ENCODE data around the gene PLEKHA8.
A peak's percentile ranks its signal among the peaks of the same experiment; 100 is the strongest.
"Not testable (repeated sequence)": the region's sequence is repeated elsewhere in the genome, so short reads cannot be mapped to it uniquely, and the experiment has no call there.

PLEKHA8 gene

DNA sequence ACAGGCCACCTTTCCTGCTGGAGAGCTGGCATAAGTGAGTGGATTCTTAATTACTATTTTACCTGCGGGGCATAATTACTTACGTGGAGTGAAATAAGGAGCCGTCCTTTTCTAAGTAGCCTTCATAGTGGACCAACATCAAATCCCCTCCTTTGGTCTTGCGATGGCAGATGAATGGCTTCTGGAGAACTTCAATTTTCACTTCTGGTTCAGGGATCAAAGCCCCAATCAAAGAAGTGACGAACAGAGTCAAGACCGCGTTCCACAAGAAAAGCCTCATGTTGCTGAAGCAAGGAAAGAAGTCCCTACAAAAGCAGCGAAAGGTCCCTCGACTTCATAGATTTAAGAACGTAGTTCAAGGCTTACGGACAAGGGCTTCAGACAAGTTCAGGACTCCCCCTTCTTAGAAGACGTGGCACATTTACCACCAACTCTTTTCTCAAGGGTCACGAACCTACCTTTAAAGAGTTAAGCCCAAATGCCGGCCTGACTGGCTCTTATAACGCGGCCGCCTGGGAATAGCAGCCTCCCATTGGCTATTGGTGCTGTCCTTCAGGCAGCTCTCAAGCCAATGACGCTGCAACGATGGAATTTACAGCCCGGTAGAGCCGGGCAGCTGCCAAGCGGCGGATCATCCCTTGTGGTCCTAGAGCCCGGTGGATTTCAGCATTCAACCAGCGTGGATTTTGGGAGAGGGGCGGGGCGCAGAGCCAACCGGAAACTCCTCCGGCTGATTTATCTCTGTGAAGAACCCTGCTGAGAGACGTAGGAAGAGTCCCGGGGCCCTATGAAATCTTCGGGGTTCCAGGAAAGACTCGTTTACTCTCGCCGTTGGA, 1.8 kb upstream of the PLEKHA8 start, which contains the start of gene FKBP14:
Gene FKBP14, minus strand, starts transcription at position 474 of the 836 bp plus-strand sequence. Its CDS starts 194 bp downstream, at position 280.
- peak; percentile 97 to 99 for DNase-seq

DNA sequence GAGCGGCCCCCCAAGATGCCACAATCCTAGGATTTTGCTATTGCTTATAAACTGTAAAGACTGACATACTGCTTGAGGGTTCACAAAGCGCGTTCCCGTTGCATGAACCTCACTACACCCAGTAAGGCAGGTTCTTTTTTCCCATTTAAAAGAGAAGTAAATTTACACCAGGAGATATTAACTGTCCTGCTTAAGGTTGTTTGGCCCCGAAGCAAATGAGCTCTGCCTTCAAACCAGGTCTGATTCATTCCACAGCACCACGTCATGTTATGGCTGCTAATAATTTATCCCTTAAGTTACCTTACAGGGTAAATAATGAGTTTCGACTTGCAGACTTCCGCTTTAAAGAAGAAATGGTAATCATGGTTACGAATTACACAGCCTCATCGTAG, 1.2 kb upstream of the PLEKHA8 start:
- DNase-seq: peak in 1 of 2 donors; percentile 81

DNA sequence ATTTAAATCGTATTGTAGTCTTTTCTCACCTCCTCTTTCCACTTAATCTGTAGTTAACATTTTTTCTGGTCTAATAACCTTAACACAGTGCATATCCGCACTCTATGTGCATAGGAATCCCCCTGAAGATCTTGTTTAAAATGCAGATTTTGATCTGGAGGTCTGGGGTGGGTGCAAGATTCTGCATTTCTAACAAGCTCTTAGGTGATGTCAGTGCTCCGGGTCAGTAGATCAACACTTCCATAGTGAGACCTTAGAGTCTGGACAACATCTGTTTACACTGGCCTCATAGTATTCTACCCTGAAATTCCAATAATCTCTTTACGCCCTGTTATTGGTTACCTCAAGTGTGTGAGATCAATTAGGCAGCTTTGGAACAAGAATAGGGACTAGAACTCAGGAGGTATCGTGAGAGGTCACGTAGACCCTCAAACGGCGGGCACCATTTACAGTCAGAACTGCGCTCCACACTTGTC, 434 bp upstream of the PLEKHA8 start:
- DNase-seq: no peak

GRCh38 chr7:30028749-30029635, 780 bp downstream of the PLEKHA8 start:
- peak in 1 of 2 donors; percentile 67 for DNase-seq

DNA sequence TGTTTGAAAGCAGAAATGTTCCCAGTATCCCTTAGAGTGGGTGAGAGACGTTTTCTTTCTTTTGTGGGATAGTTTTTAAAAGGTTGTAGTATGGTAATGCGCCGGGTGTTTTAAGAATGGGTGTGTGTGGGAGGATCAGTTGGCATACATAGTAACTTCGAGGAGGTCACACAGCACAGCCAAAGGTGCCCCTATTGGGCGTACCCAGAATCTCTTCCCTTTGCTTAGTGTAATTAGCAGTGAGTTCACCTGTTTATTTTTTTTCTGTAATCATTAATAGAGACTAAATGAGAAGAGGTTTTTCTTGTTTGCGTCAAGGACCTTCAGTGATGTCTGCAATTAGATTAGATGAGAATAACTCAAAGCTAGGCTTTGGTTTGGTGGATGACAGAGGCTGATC, 1.5 kb downstream of the PLEKHA8 start:
- DNase-seq: no peak

DNA sequence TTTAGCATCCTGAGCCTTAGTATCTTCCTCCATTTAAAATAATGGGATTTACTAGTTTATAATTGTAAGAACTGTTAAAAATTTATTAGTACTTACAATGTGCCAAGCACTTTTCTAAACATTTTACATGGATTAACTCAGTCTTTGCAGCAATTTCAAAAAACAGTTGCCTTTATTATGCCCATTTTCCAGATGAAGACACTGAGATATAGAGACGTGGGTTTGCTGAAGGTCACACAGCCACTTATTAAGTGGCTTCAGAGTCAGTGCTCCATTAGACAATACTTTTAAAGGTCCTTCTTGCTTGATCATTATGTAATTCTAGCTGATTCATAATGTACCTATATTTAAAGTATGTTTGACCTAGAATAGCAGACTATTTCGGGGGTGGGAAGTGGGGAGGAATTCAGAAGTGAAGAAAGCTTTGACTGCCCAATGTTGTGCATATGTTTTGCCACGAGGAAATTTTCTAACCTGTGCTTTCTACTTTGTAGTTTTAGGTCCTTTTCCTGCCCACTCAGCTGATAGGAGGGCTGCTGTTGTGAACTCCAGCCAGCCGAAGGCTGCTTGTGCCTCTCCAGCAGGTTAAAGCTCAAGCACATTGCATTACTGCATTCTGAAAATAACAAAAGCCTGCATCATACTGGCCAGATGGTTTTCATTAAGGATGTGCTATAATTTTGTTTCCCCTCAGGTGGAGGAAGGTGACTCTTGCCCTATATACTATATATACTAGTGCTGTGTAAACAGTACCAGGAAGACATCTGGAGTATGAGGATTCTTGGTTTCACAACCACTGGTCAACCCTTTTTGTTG, 4.3 kb downstream of the PLEKHA8 start:
- DNase-seq: no peak

- DNase-seq: no peak
These were observed 6.3 kb downstream of the PLEKHA8 start for GRCh38 chr7:30034501-30034900.

DNA sequence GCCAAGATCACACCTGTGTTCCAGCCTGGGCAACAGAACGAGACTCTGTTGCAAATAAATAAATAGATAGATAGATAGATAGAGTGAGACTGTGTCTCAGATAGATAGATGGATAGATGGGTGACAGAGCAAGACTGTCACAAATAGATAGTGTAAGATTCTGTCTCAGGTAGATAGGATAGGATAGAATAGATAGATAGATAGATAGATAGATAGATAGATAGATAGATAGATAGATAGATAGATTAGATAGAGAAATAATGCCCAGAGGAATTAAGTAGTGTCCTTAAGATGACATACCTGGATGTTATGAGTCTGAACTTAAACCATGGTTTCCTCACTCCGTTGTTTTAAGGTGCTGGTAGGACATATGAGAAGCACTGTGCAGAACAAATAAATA, 8.0 kb downstream of the PLEKHA8 start:
- no peak for DNase-seq

DNA sequence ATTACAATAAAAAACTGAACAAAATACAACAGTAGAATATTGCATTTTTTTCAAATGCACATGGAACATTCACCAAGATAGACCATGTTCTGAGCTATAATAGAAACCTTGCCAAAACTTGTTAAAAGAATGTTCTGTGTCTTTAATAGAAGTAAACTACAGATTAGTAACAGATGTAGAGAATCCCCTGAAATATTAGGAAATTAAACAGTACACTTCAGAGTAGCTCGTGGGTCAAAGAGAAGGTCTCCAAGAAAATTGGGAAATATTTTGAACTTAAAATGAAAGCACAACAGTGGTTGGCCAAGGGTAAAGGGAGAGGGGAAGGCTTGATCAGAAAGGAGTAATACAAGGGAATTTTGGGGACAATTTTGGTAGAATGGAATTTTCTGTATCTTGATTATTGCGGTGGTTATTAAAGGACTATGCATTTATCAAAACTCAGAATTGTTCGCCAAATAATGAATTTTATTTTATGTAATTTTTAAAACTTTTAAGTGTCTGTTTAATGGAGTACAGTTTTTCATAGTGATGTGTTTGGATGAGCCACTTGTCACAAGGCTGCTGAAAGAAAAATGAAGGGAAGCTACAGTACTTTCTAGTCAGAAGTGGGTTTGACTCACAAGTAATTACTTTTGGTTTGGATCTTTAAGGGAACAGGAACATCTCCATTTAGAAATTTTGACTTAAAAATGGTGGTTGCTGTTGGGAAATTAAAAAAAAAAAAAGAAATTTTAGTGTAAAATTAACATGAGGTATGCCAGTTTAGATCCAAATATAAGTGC, 10.2 kb downstream of the PLEKHA8 start:
- no peak for DNase-seq

DNA sequence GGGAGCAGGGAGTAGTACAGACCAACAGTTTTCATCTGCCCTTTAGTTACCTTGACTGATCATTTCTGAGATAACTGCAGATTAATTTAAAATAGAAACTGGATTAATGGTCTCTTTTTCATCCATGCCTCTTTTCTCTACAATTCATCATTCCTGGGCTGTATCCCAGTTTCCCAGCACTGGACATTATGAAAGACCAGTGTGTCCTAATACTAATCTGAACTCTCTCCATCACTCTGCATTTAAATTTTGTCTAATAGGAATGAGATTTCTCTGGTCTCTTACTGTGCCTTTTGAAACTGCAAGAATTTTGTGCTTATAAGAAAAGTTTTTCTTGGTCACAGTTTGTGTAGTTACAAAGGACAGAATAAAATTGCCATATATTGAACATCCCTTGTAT, 12.7 kb downstream of the PLEKHA8 start:
- no peak for DNase-seq

DNA sequence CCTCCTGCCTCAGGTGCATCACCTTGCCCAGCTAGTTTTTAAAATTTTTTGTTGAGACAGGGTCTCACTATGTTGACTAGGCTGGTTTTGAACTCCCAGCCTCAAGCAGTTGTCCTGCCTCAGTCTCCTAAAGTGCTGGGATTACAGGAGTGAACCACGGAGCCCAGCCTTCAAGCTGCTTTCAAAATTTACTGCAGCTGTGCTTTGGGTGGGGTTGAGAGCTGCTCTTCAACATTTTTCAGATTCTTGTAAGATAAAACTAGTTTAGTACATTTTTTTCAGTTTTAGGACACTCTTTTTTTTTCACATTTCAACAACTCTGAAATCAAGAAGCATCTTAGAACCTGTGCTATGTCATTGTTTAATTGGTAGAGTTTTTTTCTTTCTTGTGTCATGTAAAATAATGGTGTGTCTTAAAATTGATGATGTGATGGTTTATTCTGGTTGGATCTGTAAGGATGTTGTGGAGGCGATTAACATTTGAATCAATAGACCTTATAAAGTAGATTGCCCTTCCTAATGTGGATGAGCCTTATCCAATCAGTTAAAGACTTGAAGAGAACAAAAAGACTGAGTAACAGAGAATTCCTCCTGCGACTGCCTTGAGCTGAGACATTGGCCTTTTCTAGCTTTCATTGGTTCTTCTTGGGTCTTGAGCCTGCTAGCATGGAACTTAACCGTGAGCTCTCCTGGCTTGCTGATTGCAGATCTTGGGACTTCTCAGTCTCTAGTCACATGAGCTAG, 13.5 kb downstream of the PLEKHA8 start:
- no peak for DNase-seq

- DNase-seq: no peak
These were observed 18.0 kb downstream of the PLEKHA8 start for GRCh38 chr7:30046127-30046770.

DNA sequence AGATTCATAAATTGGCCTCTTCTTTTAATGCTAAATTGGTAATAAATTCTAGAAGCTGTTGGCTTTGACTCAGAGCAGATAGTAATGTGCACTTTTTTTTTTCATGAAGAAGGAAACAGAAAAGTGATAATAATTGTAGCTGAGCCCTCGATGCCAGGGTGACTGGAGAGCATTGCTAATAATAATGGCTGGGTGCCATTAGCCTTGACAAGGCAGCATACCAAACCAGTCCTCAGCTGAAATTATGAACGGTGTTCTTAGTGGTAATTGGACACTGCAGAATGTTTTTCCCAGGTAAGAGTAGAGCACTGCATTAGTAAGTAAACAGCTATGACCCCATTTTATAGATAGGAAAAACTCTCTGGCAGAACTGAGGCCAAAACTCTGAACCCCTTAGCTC, 18.9 kb downstream of the PLEKHA8 start:
- DNase-seq: no peak

GRCh38 chr7:30048582-30048981, 20.4 kb downstream of the PLEKHA8 start:
- no peak for DNase-seq

GRCh38 chr7:30049173-30049572, 21.0 kb downstream of the PLEKHA8 start:
- no peak for DNase-seq

- no peak for DNase-seq
These were observed 24.9 kb downstream of the PLEKHA8 start for GRCh38 chr7:30053068-30053467.

DNA sequence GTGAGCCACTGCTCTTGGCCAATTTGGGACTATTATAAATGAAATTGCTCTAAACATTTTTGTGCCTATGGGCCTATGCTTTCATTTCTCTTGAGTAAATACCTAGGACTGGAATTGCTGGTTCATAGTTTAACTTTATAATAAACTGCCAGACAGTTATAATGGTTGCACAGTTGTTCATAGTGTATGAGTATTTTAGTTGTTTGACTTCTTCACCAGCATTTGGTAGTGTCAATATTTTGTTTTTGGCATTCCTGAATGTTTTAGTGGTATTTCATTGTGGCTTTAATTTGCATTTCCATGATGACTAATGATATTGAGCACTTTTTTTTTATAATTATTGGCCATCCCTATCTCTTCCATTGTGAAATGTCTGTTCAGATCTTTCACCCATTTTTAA, 29.5 kb downstream of the PLEKHA8 start:
- DNase-seq: no peak

DNA sequence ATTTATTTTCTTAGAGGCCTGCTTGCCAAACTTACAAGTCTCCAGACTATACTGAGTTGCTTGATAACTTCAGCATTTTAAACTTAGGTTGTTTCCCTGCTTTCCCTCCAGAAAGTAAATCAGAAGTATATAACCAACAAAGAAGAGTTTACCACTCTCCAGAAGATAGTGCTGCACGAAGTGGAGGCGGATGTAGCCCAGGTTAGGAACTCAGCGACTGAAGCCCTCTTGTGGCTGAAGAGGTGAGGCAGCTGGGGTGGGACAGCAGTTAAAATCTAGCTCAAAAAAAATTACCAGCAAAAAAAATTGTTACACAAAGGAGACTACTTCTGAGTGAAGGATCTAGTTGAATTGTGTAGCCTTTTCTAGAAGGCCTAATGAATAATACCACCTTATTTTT, 33.6 kb downstream of the PLEKHA8 start:
- DNase-seq: not testable (repeated sequence)

GRCh38 chr7:30062587-30062986, 34.4 kb downstream of the PLEKHA8 start:
- peak in 1 of 2 donors; percentile 59 for DNase-seq

DNA sequence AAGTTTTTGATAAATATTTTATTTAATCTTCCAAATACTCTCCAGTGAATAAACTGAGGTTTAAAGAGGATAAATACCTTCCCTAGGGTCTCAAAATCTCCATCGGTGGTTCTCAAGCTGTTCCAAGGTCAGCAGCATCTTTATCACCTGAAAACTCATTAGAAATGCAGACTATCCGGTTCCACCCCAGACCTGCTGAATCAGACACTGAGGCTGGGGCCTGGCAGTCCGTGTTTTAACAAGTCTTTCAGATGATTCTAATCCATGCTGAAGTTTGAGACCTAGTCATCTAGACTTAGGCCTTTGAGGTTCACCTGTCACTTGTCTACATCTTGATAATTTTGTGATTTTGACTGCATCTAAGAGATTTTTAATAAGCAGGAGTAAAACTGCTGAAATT, 37.5 kb downstream of the PLEKHA8 start:
- no peak for DNase-seq

DNA sequence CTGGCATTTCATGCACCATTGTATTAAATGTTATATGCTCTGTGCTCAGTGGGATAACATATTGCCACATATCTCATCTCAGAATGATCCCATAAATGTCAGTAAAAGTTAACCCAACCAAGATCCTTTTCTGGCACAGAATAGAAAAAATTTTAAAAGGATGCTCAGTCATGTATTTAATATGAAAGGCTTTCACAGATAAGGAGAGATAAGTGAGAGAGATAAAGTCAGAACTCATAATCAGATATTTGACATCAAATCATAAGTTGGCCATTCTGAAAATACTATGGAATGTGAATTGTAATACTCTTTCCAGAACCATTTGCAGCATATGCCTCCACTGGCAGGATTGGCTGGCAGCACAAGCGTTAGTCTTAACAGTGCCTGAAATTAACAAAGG, 38.5 kb downstream of the PLEKHA8 start:
- DNase-seq: no peak
